ENCODE measurements around the gene MRGPRD. TPM values are rescaled to one million over a fixed set of nuclear protein-coding genes. Genes with fewer than 3 reads are reported as not detected.

Gene MRGPRD
- total RNA-seq, 1 experiment from 2014 or later: not detected

GRCh38 chr11:69014898-69015549 lies 34.2 kb upstream of the MRGPRD start (continued):
- TF ChIP-seq, protein P1, sequence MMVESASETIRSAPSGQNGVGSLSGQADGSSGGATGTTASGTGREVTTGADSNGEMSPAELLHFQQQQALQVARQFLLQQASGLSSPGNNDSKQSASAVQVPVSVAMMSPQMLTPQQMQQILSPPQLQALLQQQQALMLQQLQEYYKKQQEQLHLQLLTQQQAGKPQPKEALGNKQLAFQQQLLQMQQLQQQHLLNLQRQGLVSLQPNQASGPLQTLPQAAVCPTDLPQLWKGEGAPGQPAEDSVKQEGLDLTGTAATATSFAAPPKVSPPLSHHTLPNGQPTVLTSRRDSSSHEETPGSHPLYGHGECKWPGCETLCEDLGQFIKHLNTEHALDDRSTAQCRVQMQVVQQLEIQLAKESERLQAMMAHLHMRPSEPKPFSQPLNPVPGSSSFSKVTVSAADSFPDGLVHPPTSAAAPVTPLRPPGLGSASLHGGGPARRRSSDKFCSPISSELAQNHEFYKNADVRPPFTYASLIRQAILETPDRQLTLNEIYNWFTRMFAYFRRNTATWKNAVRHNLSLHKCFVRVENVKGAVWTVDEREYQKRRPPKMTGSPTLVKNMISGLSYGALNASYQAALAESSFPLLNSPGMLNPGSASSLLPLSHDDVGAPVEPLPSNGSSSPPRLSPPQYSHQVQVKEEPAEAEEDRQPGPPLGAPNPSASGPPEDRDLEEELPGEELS (CRISPR knock-in tag; IDR thresholded peaks at IDR 0.05): no peak
- TF ChIP-seq SOX15 (CRISPR knock-in tag; IDR thresholded peaks at IDR 0.05) (no peak), RELA (CRISPR knock-in tag; IDR thresholded peaks at IDR 0.05; ENCODE audit: borderline replicate concordance) (no peak), ATF1 (CRISPR knock-in tag; IDR thresholded peaks at IDR 0.05) (no peak), JAZF1 (CRISPR knock-in tag; IDR thresholded peaks at IDR 0.05) (no peak), IRF2 (CRISPR knock-in tag; IDR thresholded peaks at IDR 0.05; ENCODE audit: borderline replicate concordance, low read depth) (no peak), SP1 (CRISPR knock-in tag; conservative IDR thresholded peaks at IDR 0.05) (no peak), ZMAT4 (CRISPR knock-in tag; IDR thresholded peaks at IDR 0.05) (no peak)

DNA sequence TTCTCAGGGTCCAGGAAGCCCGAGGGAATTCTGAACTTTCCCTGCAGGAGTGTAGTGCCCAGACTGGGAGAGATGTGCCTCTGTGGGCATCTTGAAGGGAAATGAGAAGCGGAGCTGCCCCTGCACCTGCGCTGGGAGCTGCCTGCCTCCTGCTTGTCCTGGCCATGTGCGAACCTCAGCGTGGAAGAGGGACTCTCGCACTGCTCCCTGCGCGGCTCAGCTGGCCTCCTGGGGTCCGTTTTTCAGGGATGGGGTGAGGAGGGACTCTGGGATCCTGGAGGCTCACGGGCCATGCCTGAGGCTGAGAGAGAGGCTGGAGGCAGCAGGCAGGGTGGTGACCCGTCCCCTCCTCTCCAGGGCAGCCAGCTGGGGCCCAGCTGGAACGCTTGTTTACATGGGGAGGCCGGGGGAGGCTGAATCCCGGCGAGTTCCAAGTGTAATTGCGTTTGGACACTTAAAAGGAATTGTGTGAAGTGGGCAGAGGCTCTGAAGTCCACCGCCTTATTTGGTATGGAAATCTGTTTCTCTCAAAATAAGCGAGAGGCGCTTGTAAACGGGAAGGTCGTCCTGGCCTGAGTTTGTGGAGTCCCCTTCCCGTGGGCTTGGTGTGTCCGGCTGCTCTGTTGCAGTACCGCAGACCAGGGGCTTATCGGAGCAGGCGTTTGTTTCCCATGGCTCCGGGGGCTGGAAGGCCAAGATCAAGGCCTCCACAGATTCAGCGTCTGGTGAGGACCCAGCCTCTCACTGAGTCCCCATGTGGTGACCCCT lies 33.5 kb upstream of the MRGPRD start:
- Mint-ChIP-seq H3K4me3 (peak overlapping the region; percentile 62), H3K27me3 (ENCODE audit: low read depth) (peaks cover 5% of the 10 kb centered on the region), H3K27ac (no peak overlapping the region), H3K4me1 (peaks cover 29% of the 10 kb centered on the region), H3K36me3 (no peaks in the 10 kb centered on the region), H3K9me3 (peaks cover 12% of the 10 kb centered on the region)
- CTCF ChIA-PET: interaction anchor here (0.6 to 6.6 kb wide), 9 partner anchors 22 to 88 kb away, joined by 3 to 50 read pairs (median 3); partner anchors contain the start of gene TPCN2
- TF ChIP-seq ZNF138 (CRISPR knock-in tag; conservative IDR thresholded peaks at IDR 0.05) (no peak), HMGA2 (CRISPR knock-in tag; IDR thresholded peaks at IDR 0.05) (no peak), ZNF671 (CRISPR knock-in tag; IDR thresholded peaks at IDR 0.05) (no peak), SMAD4 (CRISPR knock-in tag; IDR thresholded peaks at IDR 0.05) (no peak), ZNF121 (CRISPR knock-in tag; IDR thresholded peaks at IDR 0.05) (no peak), CTCF (IDR thresholded peaks at IDR 0.05) (no peak), RORB (CRISPR knock-in tag; IDR thresholded peaks at IDR 0.05) (no peak), TEAD1 (CRISPR knock-in tag; IDR thresholded peaks at IDR 0.05) (no peak), NFATC4 (CRISPR knock-in tag; IDR thresholded peaks at IDR 0.05) (no peak)
- TF ChIP-seq, protein P2, sequence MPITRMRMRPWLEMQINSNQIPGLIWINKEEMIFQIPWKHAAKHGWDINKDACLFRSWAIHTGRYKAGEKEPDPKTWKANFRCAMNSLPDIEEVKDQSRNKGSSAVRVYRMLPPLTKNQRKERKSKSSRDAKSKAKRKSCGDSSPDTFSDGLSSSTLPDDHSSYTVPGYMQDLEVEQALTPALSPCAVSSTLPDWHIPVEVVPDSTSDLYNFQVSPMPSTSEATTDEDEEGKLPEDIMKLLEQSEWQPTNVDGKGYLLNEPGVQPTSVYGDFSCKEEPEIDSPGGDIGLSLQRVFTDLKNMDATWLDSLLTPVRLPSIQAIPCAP (CRISPR knock-in tag; IDR thresholded peaks at IDR 0.05): no peak
- TF ChIP-seq, protein P3, sequence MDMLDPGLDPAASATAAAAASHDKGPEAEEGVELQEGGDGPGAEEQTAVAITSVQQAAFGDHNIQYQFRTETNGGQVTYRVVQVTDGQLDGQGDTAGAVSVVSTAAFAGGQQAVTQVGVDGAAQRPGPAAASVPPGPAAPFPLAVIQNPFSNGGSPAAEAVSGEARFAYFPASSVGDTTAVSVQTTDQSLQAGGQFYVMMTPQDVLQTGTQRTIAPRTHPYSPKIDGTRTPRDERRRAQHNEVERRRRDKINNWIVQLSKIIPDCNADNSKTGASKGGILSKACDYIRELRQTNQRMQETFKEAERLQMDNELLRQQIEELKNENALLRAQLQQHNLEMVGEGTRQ (CRISPR knock-in tag; IDR thresholded peaks at IDR 0.05): no peak
- TF ChIP-seq, protein P4, sequence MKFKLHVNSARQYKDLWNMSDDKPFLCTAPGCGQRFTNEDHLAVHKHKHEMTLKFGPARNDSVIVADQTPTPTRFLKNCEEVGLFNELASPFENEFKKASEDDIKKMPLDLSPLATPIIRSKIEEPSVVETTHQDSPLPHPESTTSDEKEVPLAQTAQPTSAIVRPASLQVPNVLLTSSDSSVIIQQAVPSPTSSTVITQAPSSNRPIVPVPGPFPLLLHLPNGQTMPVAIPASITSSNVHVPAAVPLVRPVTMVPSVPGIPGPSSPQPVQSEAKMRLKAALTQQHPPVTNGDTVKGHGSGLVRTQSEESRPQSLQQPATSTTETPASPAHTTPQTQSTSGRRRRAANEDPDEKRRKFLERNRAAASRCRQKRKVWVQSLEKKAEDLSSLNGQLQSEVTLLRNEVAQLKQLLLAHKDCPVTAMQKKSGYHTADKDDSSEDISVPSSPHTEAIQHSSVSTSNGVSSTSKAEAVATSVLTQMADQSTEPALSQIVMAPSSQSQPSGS (CRISPR knock-in tag; IDR thresholded peaks at IDR 0.05; ENCODE audit: borderline replicate concordance, low read depth): no peak
- TF ChIP-seq, protein P5, sequence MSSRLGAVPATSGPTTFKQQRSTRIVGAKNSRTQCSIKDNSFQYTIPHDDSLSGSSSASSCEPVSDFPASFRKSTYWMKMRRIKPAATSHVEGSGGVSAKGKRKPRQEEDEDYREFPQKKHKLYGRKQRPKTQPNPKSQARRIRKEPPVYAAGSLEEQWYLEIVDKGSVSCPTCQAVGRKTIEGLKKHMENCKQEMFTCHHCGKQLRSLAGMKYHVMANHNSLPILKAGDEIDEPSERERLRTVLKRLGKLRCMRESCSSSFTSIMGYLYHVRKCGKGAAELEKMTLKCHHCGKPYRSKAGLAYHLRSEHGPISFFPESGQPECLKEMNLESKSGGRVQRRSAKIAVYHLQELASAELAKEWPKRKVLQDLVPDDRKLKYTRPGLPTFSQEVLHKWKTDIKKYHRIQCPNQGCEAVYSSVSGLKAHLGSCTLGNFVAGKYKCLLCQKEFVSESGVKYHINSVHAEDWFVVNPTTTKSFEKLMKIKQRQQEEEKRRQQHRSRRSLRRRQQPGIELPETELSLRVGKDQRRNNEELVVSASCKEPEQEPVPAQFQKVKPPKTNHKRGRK (CRISPR knock-in tag; IDR thresholded peaks at IDR 0.05; ENCODE audit: borderline replicate concordance): no peak
- DNase-seq (ENCODE audit: low spot score) (no peak), ATAC-seq (no peak)
- POLR2A ChIA-PET: interaction anchor here (0.5 to 1.5 kb wide), 2 partner anchors 11 to 31 kb away, joined by 3 to 4 read pairs; no protein-coding TSS in a partner anchor

All from WTC11 (cell line).